Measurements from ENCODE around the gene FXR2. TPM values are rescaled to one million over a fixed set of nuclear protein-coding genes. Genes with fewer than 3 reads are reported as not detected.

FXR2 gene
- total RNA-seq, 4 donors from 2014 or later: 6.2 to 37.8 (median 20.1) TPM

DNA sequence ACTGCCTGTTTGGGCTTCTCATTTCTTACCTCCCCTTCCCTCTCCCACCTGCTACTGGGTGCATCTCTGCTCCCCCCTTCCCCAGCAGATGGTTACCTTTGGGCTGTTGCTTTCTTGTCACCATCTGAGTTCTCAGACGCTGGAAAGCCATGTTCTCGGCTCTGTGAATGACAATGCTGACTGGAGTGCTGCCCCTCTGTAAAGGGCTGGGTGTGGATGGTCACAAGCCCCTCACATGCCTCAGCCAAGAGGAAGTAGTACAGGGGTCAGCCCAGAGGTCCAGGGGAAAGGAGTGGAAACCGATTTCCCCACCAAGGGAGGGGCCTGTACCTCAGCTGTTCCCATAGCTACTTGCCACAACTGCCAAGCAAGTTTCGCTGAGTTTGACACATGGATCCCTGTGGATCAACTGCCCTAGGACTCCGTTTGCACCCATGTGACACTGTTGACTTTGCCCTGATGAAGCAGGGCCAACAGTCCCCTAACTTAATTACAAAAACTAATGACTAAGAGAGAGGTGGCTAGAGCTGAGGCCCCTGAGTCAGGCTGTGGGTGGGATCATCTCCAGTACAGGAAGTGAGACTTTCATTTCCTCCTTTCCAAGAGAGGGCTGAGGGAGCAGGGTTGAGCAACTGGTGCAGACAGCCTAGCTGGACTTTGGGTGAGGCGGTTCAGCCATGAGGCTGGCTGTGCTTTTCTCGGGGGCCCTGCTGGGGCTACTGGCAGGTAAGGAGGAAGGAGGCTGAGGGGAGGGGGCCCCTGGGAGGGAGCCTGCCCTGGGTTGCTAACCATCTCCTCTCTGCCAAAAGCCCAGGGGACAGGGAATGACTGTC lies 35.5 kb downstream of the FXR2 start, which contains the start of gene CD68:
Gene CD68, plus strand, starts transcription at position 638 of the 833 bp plus-strand sequence. Its CDS starts 40 bp downstream, at position 678.
- TF ChIP-seq, protein P1, sequence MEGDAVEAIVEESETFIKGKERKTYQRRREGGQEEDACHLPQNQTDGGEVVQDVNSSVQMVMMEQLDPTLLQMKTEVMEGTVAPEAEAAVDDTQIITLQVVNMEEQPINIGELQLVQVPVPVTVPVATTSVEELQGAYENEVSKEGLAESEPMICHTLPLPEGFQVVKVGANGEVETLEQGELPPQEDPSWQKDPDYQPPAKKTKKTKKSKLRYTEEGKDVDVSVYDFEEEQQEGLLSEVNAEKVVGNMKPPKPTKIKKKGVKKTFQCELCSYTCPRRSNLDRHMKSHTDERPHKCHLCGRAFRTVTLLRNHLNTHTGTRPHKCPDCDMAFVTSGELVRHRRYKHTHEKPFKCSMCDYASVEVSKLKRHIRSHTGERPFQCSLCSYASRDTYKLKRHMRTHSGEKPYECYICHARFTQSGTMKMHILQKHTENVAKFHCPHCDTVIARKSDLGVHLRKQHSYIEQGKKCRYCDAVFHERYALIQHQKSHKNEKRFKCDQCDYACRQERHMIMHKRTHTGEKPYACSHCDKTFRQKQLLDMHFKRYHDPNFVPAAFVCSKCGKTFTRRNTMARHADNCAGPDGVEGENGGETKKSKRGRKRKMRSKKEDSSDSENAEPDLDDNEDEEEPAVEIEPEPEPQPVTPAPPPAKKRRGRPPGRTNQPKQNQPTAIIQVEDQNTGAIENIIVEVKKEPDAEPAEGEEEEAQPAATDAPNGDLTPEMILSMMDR (IDR thresholded peaks at IDR 0.05): no peak
- peak in 1 of 2 donors; percentile 30 for TF ChIP-seq POLR2A (IDR thresholded peaks at IDR 0.05)
- Histone ChIP-seq H3K27ac (peak within 1 kb of the TSS; percentile 76), H3K27me3 (no peaks in the 10 kb centered on the region), H3K4me1 (peaks cover 7 to 8% of the 10 kb centered on the region in 2 donors), H3K9me3 (no peaks in the 10 kb centered on the region), H3K36me3 (no peaks in the 10 kb centered on the region), H3K4me3 (no peak within 1 kb of the TSS)
- intact Hi-C loops (cut with DNase I; ENCODE audit: low total_unique reads): no loop called here
- DNase-seq: peak; percentile 54 to 74

DNA sequence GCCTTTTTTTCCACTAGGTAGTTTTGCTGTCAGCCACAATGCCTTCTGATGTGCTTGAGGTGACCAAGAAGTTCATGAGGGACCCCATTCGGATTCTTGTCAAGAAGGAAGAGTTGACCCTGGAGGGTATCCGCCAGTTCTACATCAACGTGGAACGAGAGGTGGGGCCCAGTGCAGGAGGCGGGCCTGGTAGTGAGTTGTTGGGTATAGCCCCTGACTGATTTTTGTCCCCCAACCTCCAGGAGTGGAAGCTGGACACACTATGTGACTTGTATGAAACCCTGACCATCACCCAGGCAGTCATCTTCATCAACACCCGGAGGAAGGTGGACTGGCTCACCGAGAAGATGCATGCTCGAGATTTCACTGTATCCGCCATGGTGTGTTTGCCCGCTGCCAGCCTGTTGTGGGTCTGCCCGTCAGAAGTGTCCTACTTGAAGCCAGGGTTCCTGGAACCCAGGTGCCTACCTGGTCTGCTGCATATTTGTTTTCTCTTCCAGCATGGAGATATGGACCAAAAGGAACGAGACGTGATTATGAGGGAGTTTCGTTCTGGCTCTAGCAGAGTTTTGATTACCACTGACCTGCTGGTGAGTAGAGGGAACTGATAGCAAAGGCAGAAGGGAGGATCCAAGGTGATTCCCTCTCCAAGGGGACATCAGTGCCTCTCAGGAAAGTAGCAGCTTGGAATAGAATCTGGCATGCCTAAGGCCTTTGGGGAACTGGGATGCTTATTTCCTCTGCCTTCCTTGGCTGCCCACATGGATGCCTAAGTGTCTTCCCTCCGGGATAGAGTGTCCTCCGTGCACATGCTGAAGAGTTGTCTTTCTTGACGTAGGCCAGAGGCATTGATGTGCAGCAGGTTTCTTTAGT lies 37.1 kb downstream of the FXR2 start:
- no peak for DNase-seq
- no peak overlapping the region for H3K27ac ChIP-seq
- intact Hi-C loops (cut with DNase I; ENCODE audit: low total_unique reads): no loop called here
- peaks cover under 1 to 7% of the 10 kb centered on the region in 2 donors for H3K4me1 ChIP-seq
- H3K36me3 ChIP-seq: no peaks in the 10 kb centered on the region
- H3K27me3 ChIP-seq: no peaks in the 10 kb centered on the region
- TF ChIP-seq POLR2A (IDR thresholded peaks at IDR 0.05): no peak
- TF ChIP-seq, protein P1 (IDR thresholded peaks at IDR 0.05): no peak
- no peaks in the 10 kb centered on the region for H3K9me3 ChIP-seq
- no peak overlapping the region for H3K4me3 ChIP-seq

DNA sequence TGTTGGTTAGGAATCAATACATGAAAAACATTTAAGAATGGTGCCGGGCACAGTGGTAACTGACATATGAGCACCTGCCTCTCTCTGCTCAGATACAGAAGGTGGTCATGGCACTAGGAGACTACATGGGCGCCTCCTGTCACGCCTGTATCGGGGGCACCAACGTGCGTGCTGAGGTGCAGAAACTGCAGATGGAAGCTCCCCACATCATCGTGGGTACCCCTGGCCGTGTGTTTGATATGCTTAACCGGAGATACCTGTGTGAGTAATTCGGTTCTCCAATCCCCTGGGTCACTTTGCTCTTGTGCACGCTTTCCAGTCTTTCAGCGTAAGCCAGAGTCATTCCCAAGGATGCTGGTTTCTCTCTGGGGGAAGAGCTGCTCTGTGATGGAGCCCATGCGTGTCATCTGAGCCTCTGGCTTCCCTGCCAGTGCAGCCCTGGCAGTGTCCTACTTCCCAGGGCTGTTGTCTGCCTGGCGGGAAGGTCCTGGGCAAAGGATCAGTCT lies 38.2 kb downstream of the FXR2 start:
- no peak for TF ChIP-seq POLR2A (IDR thresholded peaks at IDR 0.05)
- TF ChIP-seq, protein P1 (IDR thresholded peaks at IDR 0.05): no peak
- Histone ChIP-seq H3K9me3 (no peaks in the 10 kb centered on the region), H3K36me3 (no peaks in the 10 kb centered on the region), H3K4me3 (no peak overlapping the region), H3K4me1 (peaks cover 0 to 6% of the 10 kb centered on the region in 2 donors), H3K27me3 (no peaks in the 10 kb centered on the region), H3K27ac (no peak overlapping the region)
- DNase-seq: no peak
- intact Hi-C loops (cut with DNase I; ENCODE audit: low total_unique reads): no loop called here

DNA sequence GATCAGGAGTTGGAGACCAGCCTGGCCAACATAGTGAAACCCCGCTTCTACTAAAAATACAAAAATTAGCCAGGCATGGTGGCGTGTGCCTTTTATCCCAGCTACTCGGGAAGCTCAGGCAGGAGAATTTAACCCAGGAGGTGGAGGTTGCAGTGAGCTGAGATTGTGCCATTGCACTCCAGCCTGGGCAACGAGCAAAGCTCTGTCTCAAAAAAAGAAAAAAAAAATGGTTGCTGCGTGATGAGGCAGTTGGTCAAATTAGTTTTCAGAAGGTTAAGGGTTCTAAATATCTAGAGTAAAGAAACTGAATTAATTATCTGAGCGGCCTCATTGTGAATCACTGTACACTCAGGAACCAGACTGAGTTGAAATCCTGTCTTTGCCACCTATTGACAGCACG lies 38.7 kb downstream of the FXR2 start:
- TF ChIP-seq, protein P1 (IDR thresholded peaks at IDR 0.05): no peak
- no peak for TF ChIP-seq POLR2A (IDR thresholded peaks at IDR 0.05)
- Histone ChIP-seq H3K27ac (no peak overlapping the region), H3K4me3 (no peak overlapping the region), H3K27me3 (no peaks in the 10 kb centered on the region), H3K9me3 (no peaks in the 10 kb centered on the region), H3K4me1 (peaks cover 0 to 6% of the 10 kb centered on the region in 2 donors), H3K36me3 (no peaks in the 10 kb centered on the region)
- intact Hi-C loops (cut with DNase I; ENCODE audit: low total_unique reads): no loop called here
- DNase-seq: no peak
